H1 (cell line): ENCODE data around the gene TASP1. TPM values are rescaled to one million over a fixed set of nuclear protein-coding genes. Genes with fewer than 3 reads are reported as not detected.

Experiments used
- CTCF ChIA-PET: fragments of 300-600 bp; sonication (Branson Sonifier 250); formaldehyde crosslinking; loops from one replicate; lab custom pipeline; 2021; ENCODE audit not compliant: partially characterized antibody; lab: Charles Lee
- POLR2A ChIA-PET: fragments of 300-600 bp; sonication (Branson Sonifier 250); formaldehyde crosslinking; loops from one replicate; lab custom pipeline; 2021; ENCODE audit warnings: inconsistent platforms; ENCODE audit not compliant: partially characterized antibody; lab: Charles Lee
- DNase-seq, 2 experiments: peaks; one replicate each; pipeline versions ENCODE4 v3.0.0 to v3.0.0-alpha.2; 2010 to 2022; ENCODE audit warnings: low spot score in 2 of 2, low read depth in 1 of 2, mixed read lengths in 1 of 2
- FAIRE-seq: peaks from 2 replicates; lab custom pipeline; 2011; peaks lifted over from hg19 to GRCh38; lab: Jason Lieb, UNC
- H2AFZ ChIP-seq: 2 replicates; pipeline ENCODE4 v1.8.1; 2012; ENCODE audit warnings: low read length, inconsistent platforms
- H2AK5ac ChIP-seq: 2 replicates; pipeline ENCODE4 v1.6.1; 2013; ENCODE audit warnings: low read depth, low read length
- H2BK120ac ChIP-seq: replicated peaks from 2 replicates; pipeline ENCODE3; 2013; ENCODE audit warnings: low read depth, low read length, inconsistent platforms
- H2BK12ac ChIP-seq: 2 replicates; pipeline ENCODE4 v1.6.1; 2013; ENCODE audit warnings: low read depth, low read length
- H2BK15ac ChIP-seq: 2 replicates; pipeline ENCODE4 v1.6.1; 2013; ENCODE audit warnings: low read length
- H2BK20ac ChIP-seq: 2 replicates; pipeline ENCODE4 v1.6.1; 2013; ENCODE audit warnings: low read length
- H2BK5ac ChIP-seq: 2 replicates; pipeline ENCODE4 v1.6.1; 2013; ENCODE audit warnings: low read depth, low read length
- H3K14ac ChIP-seq: 2 replicates; pipeline ENCODE4 v1.6.1; 2013; ENCODE audit warnings: inconsistent platforms; ENCODE audit not compliant: insufficient read length
- H3K18ac ChIP-seq: 2 replicates; pipeline ENCODE4 v1.6.1; 2013; ENCODE audit warnings: low read length; ENCODE audit errors: extremely low read depth
- H3K23ac ChIP-seq: 2 replicates; pipeline ENCODE4 v1.6.1; 2013; ENCODE audit warnings: inconsistent platforms; ENCODE audit not compliant: insufficient read length
- H3K23me2 ChIP-seq: 2 replicates; pipeline ENCODE4 v1.6.1; 2013; ENCODE audit warnings: low read depth, low read length
- H3K27ac ChIP-seq: 2 replicates; pipeline ENCODE4 v1.6.1; 2011; ENCODE audit warnings: low read depth, low read length, inconsistent platforms
- H3K27me3 ChIP-seq, 4 experiments: replicated peaks in 1 of 4; 1 replicate in 1 of 4; 2 replicates in 3 of 4; pipeline versions ENCODE4 v1.6.1 to v1.8.1; 2011 to 2013; ENCODE audit warnings: low read length in 3 of 4, mild to moderate bottlenecking in 3 of 4, inconsistent platforms in 2 of 4, mixed read lengths in 2 of 4, moderate library complexity in 1 of 4; ENCODE audit not compliant: control insufficient read depth in 3 of 4, insufficient read depth in 3 of 4; ENCODE audit errors: extremely low read depth in 1 of 4
- H3K36me3 ChIP-seq, 4 experiments: 2 replicates each; pipeline versions ENCODE4 v1.6.1 to v1.8.1; 2011 to 2013; ENCODE audit warnings: mild to moderate bottlenecking in 4 of 4, low read length in 3 of 4, moderate library complexity in 2 of 4, control low read depth in 1 of 4, inconsistent platforms in 1 of 4; ENCODE audit not compliant: insufficient read depth in 4 of 4, control insufficient read depth in 2 of 4
- H3K4ac ChIP-seq: replicated peaks from 2 replicates; pipeline ENCODE3; 2013; ENCODE audit warnings: low read length, low read depth, mixed read lengths, inconsistent platforms; ENCODE audit not compliant: insufficient read length
- H3K4me1 ChIP-seq, 4 experiments: replicated peaks in 1 of 4; 1 replicate in 1 of 4; 2 replicates in 3 of 4; pipeline versions ENCODE4 v1.6.1 to v1.8.1; 2011 to 2013; ENCODE audit warnings: low read length in 3 of 4, inconsistent platforms in 2 of 4, mixed read lengths in 1 of 4; ENCODE audit not compliant: insufficient read depth in 4 of 4, control insufficient read depth in 3 of 4
- H3K4me2 ChIP-seq, 2 experiments: 2 replicates each; pipeline versions ENCODE4 v1.6.1 to v1.8.1; 2011 to 2013; ENCODE audit warnings: low read depth in 2 of 2, low read length in 2 of 2, control low read depth in 1 of 2, inconsistent platforms in 1 of 2, mild to moderate bottlenecking in 1 of 2; ENCODE audit not compliant: insufficient read depth in 1 of 2
- H3K4me3 ChIP-seq, 4 experiments: fragments of 200-600, 300-600 bp in 1 of 4; sonication (generic), shearing (Covaris generic), sonication (Bioruptor Twin) in 1 of 4; 2 replicates each; pipeline versions ENCODE4 v1.5.1 to v1.8.1; 2011 to 2016; ENCODE audit warnings: low read length in 4 of 4, low read depth in 3 of 4, control low read depth in 2 of 4, inconsistent platforms in 2 of 4, mild to moderate bottlenecking in 2 of 4, mixed read lengths in 1 of 4, moderate library complexity in 1 of 4; ENCODE audit not compliant: insufficient read depth in 2 of 4; ENCODE audit errors: extremely low read depth in 1 of 4
- H3K56ac ChIP-seq: replicated peaks from 2 replicates; pipeline ENCODE3; 2013; ENCODE audit warnings: low read depth, mild to moderate bottlenecking, mixed read lengths, low read length, inconsistent platforms; ENCODE audit not compliant: insufficient read length
- H3K79me1 ChIP-seq: 2 replicates; pipeline ENCODE4 v1.6.1; 2013; ENCODE audit warnings: low read depth, low read length, control low read depth
- H3K79me2 ChIP-seq, 2 experiments: 2 replicates each; pipeline versions ENCODE4 v1.6.1 to v1.8.1; 2012 to 2013; ENCODE audit warnings: low read length in 2 of 2, mild to moderate bottlenecking in 2 of 2, inconsistent platforms in 1 of 2; ENCODE audit not compliant: insufficient read depth in 2 of 2, control insufficient read depth in 1 of 2
- H3K9ac ChIP-seq, 4 experiments: replicated peaks in 1 of 4; 1 replicate in 1 of 4; 2 replicates in 3 of 4; pipeline versions ENCODE4 v1.6.1 to v1.8.1; 2011 to 2013; ENCODE audit warnings: low read depth in 3 of 4, low read length in 3 of 4, control low read depth in 2 of 4, mild to moderate bottlenecking in 2 of 4, moderate library complexity in 2 of 4, inconsistent platforms in 1 of 4; ENCODE audit errors: extremely low read depth in 1 of 4
- H3K9me3 ChIP-seq, 2 experiments: 2 replicates each; pipeline versions ENCODE4 v1.6.1 to v1.8.1; 2012 to 2013; ENCODE audit warnings: mild to moderate bottlenecking in 2 of 2, moderate library complexity in 2 of 2, control low read depth in 1 of 2, inconsistent platforms in 1 of 2, low read depth in 1 of 2, low read length in 1 of 2, mixed read lengths in 1 of 2; ENCODE audit not compliant: insufficient read depth in 2 of 2
- H4K20me1 ChIP-seq, 2 experiments: replicated peaks in 1 of 2; 2 replicates each; pipeline versions ENCODE3 to v1.8.1; 2011 to 2013; ENCODE audit warnings: inconsistent platforms in 2 of 2, low read length in 2 of 2, mild to moderate bottlenecking in 1 of 2; ENCODE audit not compliant: insufficient read depth in 2 of 2, control insufficient read depth in 1 of 2
- H4K5ac ChIP-seq: 2 replicates; pipeline ENCODE4 v1.6.1; 2013; ENCODE audit warnings: low read length, low read depth, mixed read lengths, inconsistent platforms; ENCODE audit not compliant: insufficient read length
- H4K8ac ChIP-seq: 2 replicates; pipeline ENCODE4 v1.8.0; 2013; ENCODE audit warnings: mild to moderate bottlenecking, moderate library complexity, low read length, inconsistent platforms; ENCODE audit not compliant: insufficient read depth; ENCODE audit errors: extremely low read depth
- H4K91ac ChIP-seq: replicated peaks from 2 replicates; pipeline ENCODE3; 2013; ENCODE audit warnings: low read length, mixed read lengths, inconsistent platforms; ENCODE audit not compliant: insufficient read length
- CHD1 ChIP-seq: IDR thresholded peaks from 2 replicates; pipeline ENCODE4 v1.6.1; 2012; ENCODE audit warnings: low read depth, low read length, improper control_type of control experiment
- CTBP2 ChIP-seq: IDR thresholded peaks from 2 replicates; pipeline ENCODE4 v1.7.0; 2011; ENCODE audit warnings: borderline replicate concordance, mild to moderate bottlenecking, moderate library complexity, mixed read lengths, low read length; ENCODE audit not compliant: insufficient read depth, insufficient read length
- EZH2 ChIP-seq: fragments of 200-600 bp; sonication (generic); IDR thresholded peaks from 2 replicates; pipeline ENCODE4 v1.7.1; 2012; ENCODE audit warnings: low read depth, mild to moderate bottlenecking, moderate library complexity, low read length, inconsistent platforms; ENCODE audit not compliant: severe bottlenecking
- JUND ChIP-seq: IDR thresholded peaks from 2 replicates; pipeline ENCODE4 v1.6.1; 2011; ENCODE audit warnings: mild to moderate bottlenecking, improper control_type of control experiment, low read length
- KDM5A ChIP-seq: fragments of 200-600 bp; IDR thresholded peaks from 2 replicates; pipeline ENCODE4 v1.7.1; 2012; ENCODE audit warnings: mild to moderate bottlenecking, low read length, inconsistent platforms, mixed read lengths
- NANOG ChIP-seq: IDR thresholded peaks from 2 replicates; pipeline ENCODE4 v1.6.1; 2011; ENCODE audit warnings: low read length, low read depth, mild to moderate bottlenecking, inconsistent platforms; ENCODE audit not compliant: insufficient read depth, poor library complexity, severe bottlenecking
- NRF1 ChIP-seq: IDR thresholded peaks from 2 replicates; pipeline ENCODE4 v1.6.1; 2011; ENCODE audit warnings: mild to moderate bottlenecking, low read depth, low read length, improper control_type of control experiment
- RXRA ChIP-seq: IDR thresholded peaks from 2 replicates; pipeline ENCODE4 v1.6.1; 2011; ENCODE audit warnings: low read depth, mild to moderate bottlenecking, low read length, moderate library complexity; ENCODE audit not compliant: insufficient read depth
- SAP30 ChIP-seq: fragments of 300-600 bp; sonication (generic); IDR thresholded peaks from 2 replicates; pipeline ENCODE4 v1.7.1; 2012; ENCODE audit warnings: low read length, moderate library complexity, mild to moderate bottlenecking, inconsistent platforms; ENCODE audit not compliant: insufficient read depth, insufficient replicate concordance
- SUZ12 ChIP-seq: fragments of 200-600 bp; sonication (generic); IDR thresholded peaks from 2 replicates; pipeline ENCODE4 v1.6.1; 2012; ENCODE audit warnings: mild to moderate bottlenecking, inconsistent platforms, low read length, moderate library complexity, mixed read lengths
- TEAD4 ChIP-seq: IDR thresholded peaks from 2 replicates; pipeline ENCODE4 v1.6.1; 2012; ENCODE audit warnings: low read depth, low read length, inconsistent platforms, mixed read lengths
- WGBS, 2 experiments: shearing (Covaris generic) in 1 of 2; methylation state at CpG; one replicate each; pipeline versions ENCODE4 v1.1.6 to v1.1.7; 2013 to 2015; ENCODE audit warnings: low lambda C conversion rate in 2 of 2, mixed read lengths in 2 of 2, inconsistent platforms in 1 of 2, low coverage in 1 of 2, missing lambda C conversion rate in 1 of 2; ENCODE audit not compliant: insufficient replicate concordance in 2 of 2, insufficient coverage in 1 of 2, insufficient read length in 1 of 2; ENCODE audit errors: extremely low coverage in 1 of 2, missing lambda C conversion rate in 1 of 2; 5-methylcytosine and 5-hydroxymethylcytosine counted together
- polyA plus RNA-seq, 7 experiments: library from polyadenylated mRNA; depleted of rRNA in 3 of 7; stranded (reverse) in 5 of 7; unstranded in 2 of 7; fragments of >200 nt in 5 of 7; fragments of 200-250 nt in 2 of 7; gene quantifications; 1 replicate in 5 of 7; 2 replicates in 1 of 7; 4 replicates in 1 of 7; pipeline versions ENCODE4 v1.2.1 to v1.2.3, GENCODE V29; 2011 to 2013; ENCODE audit warnings: missing spikeins in 2 of 7, mixed read lengths in 2 of 7
- total RNA-seq: library from RNA; stranded (reverse); fragmentation: NEBNext Ultra II Directional; extraction: Animal tissue kit (Norgen Biotek cat#: 25700); gene quantifications from 2 replicates; pipeline ENCODE4 v1.2.1, GENCODE V29; 2021

Gene TASP1
- total and polyA plus RNA-seq, 2 of the 8 experiments (the other 6 are each of a cell fraction or from before 2014, with no cell fraction given), result 4.5 to 10.9 TPM

GRCh38 chr20:13501500-13501899 lies 137.2 kb downstream of the TASP1 start:
- Histone ChIP-seq H3K4me1 (no peaks in the 10 kb centered on the region), H4K8ac (no peak overlapping the region), H3K9me3 (peaks cover 7 to 10% of the 10 kb centered on the region in 2 experiments; a peak in 2 of 4 replicates), H3K4me2 (no peak overlapping the region), H4K91ac (no peak overlapping the region), H3K14ac (no peak overlapping the region), H2BK20ac (no peak overlapping the region), H3K27me3 (no peaks in the 10 kb centered on the region), H3K36me3 (peaks cover 0 to 6% (median 2%) of the 10 kb centered on the region in 4 experiments; a peak in 2 of 8 replicates), H2AK5ac (no peak overlapping the region), H3K56ac (no peak overlapping the region), H3K9ac (no peak overlapping the region), H2BK5ac (no peak overlapping the region), H3K27ac (no peak overlapping the region), H3K18ac (no peak overlapping the region), H4K5ac (no peak overlapping the region), H3K4me3 (no peak overlapping the region), H2BK12ac (no peak overlapping the region), H3K23me2 (no peaks in the 10 kb centered on the region), H3K4ac (no peak overlapping the region), H3K79me1 (no peaks in the 10 kb centered on the region), H2BK15ac (no peak overlapping the region), H3K23ac (no peak overlapping the region), H4K20me1 (no peaks in the 10 kb centered on the region), H3K79me2 (no peaks in the 10 kb centered on the region), H2AFZ (no peak overlapping the region), H2BK120ac (no peak overlapping the region)
- CTCF ChIA-PET, result interaction anchor here (1.2 kb wide), 1 partner anchor 44 kb away, joined by 4 read pairs; no protein-coding TSS in a partner anchor
- POLR2A ChIA-PET, result no interaction called here
- DNase-seq (no peak), FAIRE-seq (no peak)
- WGBS, 2 experiments, result 93% methylated on average over 3 of the region's 3 CpGs; no CpG with 5 or more reads in 1 of the 2 experiments
- no peak for TF ChIP-seq CTBP2
- TF ChIP-seq RXRA, result no peak
- TF ChIP-seq SUZ12, result no peak
- no peak for TF ChIP-seq JUND
- TF ChIP-seq TEAD4, result no peak
- no peak for TF ChIP-seq EZH2
- TF ChIP-seq NRF1, result no peak
- no peak for TF ChIP-seq KDM5A
- TF ChIP-seq SAP30, result no peak
- no peak for TF ChIP-seq NANOG
- TF ChIP-seq CHD1, result no peak
